A549 (cell line): ENCODE results near the gene STAU1. TPM values are rescaled to one million over a fixed set of nuclear protein-coding genes. Genes with fewer than 3 reads are reported as not detected.
A peak's percentile ranks its signal among the peaks of the same experiment; 100 is the strongest.

Source experiments
- ATAC-seq, 2 experiments: fragments of 200-7000 bp in 1 of 2; fragments of >200 bp in 1 of 2; cut with Nextera tagmentation in 1 of 2; cut with Tn5 transposase in 1 of 2; 3 replicates each; pipeline versions ENCODE4 v1.8.0 to v1.9.1; 2018 to 2020; ENCODE audit warnings: mild to moderate bottlenecking in 1 of 2, moderate library complexity in 1 of 2
- CTCF ChIA-PET: fragments of 300-600 bp; sonication (Branson Sonifier 250); formaldehyde crosslinking; extraction: SDS; loops from one replicate; lab custom pipeline; 2021; ENCODE audit warnings: antibody characterized with exemption, inconsistent platforms; lab: Yijun Ruan, JAX
- POLR2A ChIA-PET: fragments of 350-600 bp; formaldehyde crosslinking; extraction: SDS; loops from one replicate; lab custom pipeline; 2021; ENCODE audit warnings: antibody characterized with exemption, inconsistent platforms; lab: Yijun Ruan, JAX
- DNase-seq, 2 experiments: peaks; one replicate each; pipeline versions ENCODE4 v3.0.0 to v3.0.0-alpha.2; 2011 to 2016; ENCODE audit warnings: low read depth in 1 of 2, low spot score in 1 of 2
- FAIRE-seq: peaks from 2 replicates; lab custom pipeline; 2011; peaks lifted over from hg19 to GRCh38; lab: Jason Lieb, UNC
- H3K27ac ChIP-seq, 2 experiments: fragments of >200 bp; sonication (Bioruptor Twin); formaldehyde crosslinking; 3 replicates each; pipeline ENCODE4 v1.5.1; 2016 to 2017
- H3K4me1 ChIP-seq: fragments of >200 bp; sonication (Bioruptor Twin); formaldehyde crosslinking; 3 replicates; pipeline ENCODE4 v1.6.1; 2016
- H3K4me2 ChIP-seq: fragments of >200 bp; sonication (Bioruptor Twin); formaldehyde crosslinking; 3 replicates; pipeline ENCODE4 v1.6.1; 2016
- H3K4me3 ChIP-seq: fragments of >200 bp; sonication (Bioruptor Twin); formaldehyde crosslinking; 3 replicates; pipeline ENCODE4 v1.5.1; 2016
- H3K9me3 ChIP-seq: fragments of >200 bp; sonication (Bioruptor Twin); formaldehyde crosslinking; 3 replicates; pipeline ENCODE4 v1.6.1; 2016
- ATOH8 ChIP-seq: fragments of 250-450 bp; sonication (Bioruptor Pico); IDR thresholded peaks from 2 replicates; pipeline ENCODE4 v1.5.0; 2020; ENCODE audit warnings: low read depth, mild to moderate bottlenecking, moderate library complexity
- CHD2 ChIP-seq: fragments of 150-350 bp; IDR thresholded peaks from 2 replicates; pipeline ENCODE4 v1.6.1; 2014; ENCODE audit warnings: low read length; ENCODE audit not compliant: partially characterized antibody
- CHD4 ChIP-seq: fragments of 200-600 bp; sonication (generic); IDR thresholded peaks from 2 replicates; pipeline ENCODE4 v1.6.1; 2016; ENCODE audit warnings: antibody characterized with exemption, mild to moderate bottlenecking, borderline replicate concordance
- CTCF ChIP-seq: fragments of >200 bp; sonication (Bioruptor Twin); formaldehyde crosslinking; IDR thresholded peaks from 3 replicates; pipeline ENCODE4 v1.5.1; 2016
- EHF ChIP-seq: fragments of 250-450 bp; sonication (Bioruptor Pico); IDR thresholded peaks from 2 replicates; pipeline ENCODE4 v1.5.0; 2020; ENCODE audit warnings: mild to moderate bottlenecking
- EP300 ChIP-seq, 2 experiments: fragments of >200 bp; sonication (Bioruptor Twin); formaldehyde crosslinking; IDR thresholded peaks; 2 replicates in 1 of 2; 3 replicates in 1 of 2; pipeline ENCODE4 v1.6.1; 2016 to 2017
- ESRRA ChIP-seq: fragments of 150-350 bp; IDR thresholded peaks from 2 replicates; pipeline ENCODE4 v1.6.1; 2014; ENCODE audit warnings: mild to moderate bottlenecking, low read length, borderline replicate concordance
- HES2 ChIP-seq: fragments of >200 bp; sonication (Bioruptor Twin); formaldehyde crosslinking; IDR thresholded peaks from 2 replicates; pipeline ENCODE4 v1.6.1; 2016
- HOXB5 ChIP-seq: fragments of 250-450 bp; sonication (Bioruptor Pico); IDR thresholded peaks from 2 replicates; pipeline ENCODE4 v1.5.0; 2020; ENCODE audit warnings: mild to moderate bottlenecking, moderate library complexity
- JUNB ChIP-seq: fragments of >200 bp; sonication (Bioruptor Twin); formaldehyde crosslinking; IDR thresholded peaks from 2 replicates; pipeline ENCODE4 v1.6.1; 2016
- KDM5A ChIP-seq: fragments of 200-600 bp; sonication (generic); IDR thresholded peaks from 2 replicates; pipeline ENCODE4 v1.6.1; 2016; ENCODE audit warnings: antibody characterized with exemption, mild to moderate bottlenecking
- MAFK ChIP-seq: fragments of 450-650 bp; IDR thresholded peaks from 2 replicates; pipeline ENCODE4 v1.6.1; 2014; ENCODE audit not compliant: partially characterized antibody
- MAX ChIP-seq: IDR thresholded peaks from 2 replicates; pipeline ENCODE4 v1.6.1; 2012
- NFE2L2 ChIP-seq: fragments of 150-350 bp; conservative IDR thresholded peaks from 2 replicates; pipeline ENCODE4 v1.6.1; 2014; ENCODE audit warnings: low read length
- NR3C1 ChIP-seq: fragments of >200 bp; sonication (Bioruptor Twin); formaldehyde crosslinking; IDR thresholded peaks from 3 replicates; pipeline ENCODE4 v1.6.1; 2017
- POLR2A ChIP-seq: IDR thresholded peaks from 2 replicates; pipeline ENCODE4 v1.6.1; 2012; ENCODE audit warnings: mild to moderate bottlenecking, low read length
- RCOR1 ChIP-seq: fragments of 150-350 bp; IDR thresholded peaks from 2 replicates; pipeline ENCODE4 v1.6.1; 2014; ENCODE audit warnings: antibody characterized with exemption, low read length, low read depth
- RFX5 ChIP-seq: fragments of 450-650 bp; IDR thresholded peaks from 2 replicates; pipeline ENCODE4 v1.7.1; 2014; ENCODE audit warnings: antibody characterized with exemption, mild to moderate bottlenecking, moderate library complexity
- RNF2 ChIP-seq: fragments of 200-600 bp; sonication (generic); IDR thresholded peaks from 2 replicates; pipeline ENCODE4 v1.6.1; 2016; ENCODE audit warnings: low read depth, mild to moderate bottlenecking, antibody characterized with exemption, moderate library complexity, borderline replicate concordance
- SREBF2 ChIP-seq: fragments of 450-650 bp; IDR thresholded peaks from 2 replicates; pipeline ENCODE4 v1.6.1; 2014; ENCODE audit warnings: mild to moderate bottlenecking, moderate library complexity
- TP53 ChIP-seq: fragments of 250-450 bp; sonication (Bioruptor Pico); IDR thresholded peaks from 2 replicates; pipeline ENCODE4 v1.5.0; 2021; ENCODE audit warnings: mild to moderate bottlenecking, moderate library complexity
- USF2 ChIP-seq: fragments of 450-650 bp; IDR thresholded peaks from 2 replicates; pipeline ENCODE4 v1.6.1; 2014; ENCODE audit warnings: antibody characterized with exemption
- WGBS: methylation state at CpG from one replicate; pipeline ENCODE4 v1.1.6; 2017; ENCODE audit errors: missing lambda C conversion rate; 5-methylcytosine and 5-hydroxymethylcytosine counted together
- polyA plus RNA-seq, 4 experiments: library from polyadenylated mRNA; depleted of rRNA in 3 of 4; stranded (reverse); fragments of >200 nt; fragmentation: RNase III in 1 of 4; extraction: RNeasy Plus Mini Kit Qiagen cat#74134 plus additional on column Dnase treatment in 1 of 4; gene quantifications; 2 replicates in 3 of 4; 3 replicates in 1 of 4; pipeline ENCODE4 v1.2.3, GENCODE V29; 2011 to 2017

STAU1 gene
- polyA plus RNA-seq, 2 of the 4 experiments (the other 2 are of a cell fraction), result 64.0 to 74.7 TPM

GRCh38 chr20:49122920-49123319 lies 65.2 kb downstream of the STAU1 start:
- DNase-seq, result no peak
- CTCF ChIA-PET, result interaction anchor here (0.8 to 5.6 kb wide), 3 partner anchors 11 to 93 kb away, joined by 3 to 29 read pairs (median 25); no protein-coding TSS in a partner anchor
- H3K27ac ChIP-seq, result no peak overlapping the region
- H3K4me3 ChIP-seq, result no peak overlapping the region
- WGBS, result 89% methylated on average over 13 of the region's 13 CpGs
- no peak for FAIRE-seq
- TF ChIP-seq EHF (no peak), MAX (no peak), CHD4 (no peak), HOXB5 (no peak), NFE2L2 (no peak), HES2 (no peak), RNF2 (no peak), CTCF (no peak), RCOR1 (no peak), EP300 (IDR thresholded peaks at IDR 0.05) (no peak), KDM5A (no peak), TP53 (CRISPR knock-in tag) (no peak), USF2 (no peak), NR3C1 (no peak), SREBF2 (no peak)
- no peaks in the 10 kb centered on the region for H3K4me1 ChIP-seq
- H3K9me3 ChIP-seq, result no peaks in the 10 kb centered on the region
- POLR2A ChIA-PET, result no interaction called here
- ATAC-seq, result no peak
- H3K4me2 ChIP-seq, result no peak overlapping the region

GRCh38 chr20:49119988-49120387 lies 68.1 kb downstream of the STAU1 start:
- CTCF ChIA-PET, result interaction anchor here (0.7 to 4.1 kb wide), 2 partner anchors 13 to 141 kb away, joined by 3 to 25 read pairs; no protein-coding TSS in a partner anchor
- DNase-seq (no peak), ATAC-seq (no peak)

GRCh38 chr20:49118307-49118706 lies 69.8 kb downstream of the STAU1 start:
- CTCF ChIA-PET, result interaction anchor here (0.6 to 2.7 kb wide), 4 partner anchors 15 to 99 kb away, joined by 3 to 14 read pairs (median 6); no protein-coding TSS in a partner anchor
- DNase-seq (no peak), ATAC-seq (no peak), FAIRE-seq (no peak)
- H3K27ac ChIP-seq, result no peak overlapping the region
- H3K9me3 ChIP-seq, result no peaks in the 10 kb centered on the region
- POLR2A ChIA-PET, result no interaction called here
- 93% methylated on average over 3 of the region's 3 CpGs for WGBS
- TF ChIP-seq CTCF (no peak), RFX5 (no peak), ATOH8 (CRISPR knock-in tag) (no peak), ESRRA (no peak), MAFK (peak; percentile 22), CHD2 (no peak), POLR2A (no peak)
- H3K4me1 ChIP-seq, result no peaks in the 10 kb centered on the region
- no peak overlapping the region for H3K4me2 ChIP-seq
- no peak overlapping the region for H3K4me3 ChIP-seq

More at GRCh38 chr20:49119988-49120387, 68.1 kb downstream of the STAU1 start:
- H3K4me2 ChIP-seq, result no peak overlapping the region
- WGBS, result 96% methylated on average over 7 of the region's 7 CpGs
- no peak overlapping the region for H3K27ac ChIP-seq
- no peaks in the 10 kb centered on the region for H3K9me3 ChIP-seq
- no peak overlapping the region for H3K4me3 ChIP-seq
- POLR2A ChIA-PET, result no interaction called here
- FAIRE-seq, result no peak
- H3K4me1 ChIP-seq, result no peaks in the 10 kb centered on the region
- TF ChIP-seq MAFK (peak; percentile 86), EP300 (IDR thresholded peaks at IDR 0.05) (no peak), JUNB (no peak), ESRRA (no peak)
- TF ChIP-seq, all 56 proteins: peak for 1
